K562 treated with DMSO at 1 percent for 4 hours (cell line): ENCODE measurements around the gene SPAG16. TPM values are rescaled to one million over a fixed set of nuclear protein-coding genes. Genes with fewer than 3 reads are reported as not detected.

ENCODE experiments used
- total RNA-seq: library from RNA; unstranded; fragments of 300-600 nt; gene quantifications from 2 replicates; pipeline ENCODE4 v1.2.3, GENCODE V29; 2022; ENCODE audit not compliant: insufficient read depth

Gene SPAG16
- total RNA-seq = 1.6 and 4.4 TPM in 2 replicates

DNA sequence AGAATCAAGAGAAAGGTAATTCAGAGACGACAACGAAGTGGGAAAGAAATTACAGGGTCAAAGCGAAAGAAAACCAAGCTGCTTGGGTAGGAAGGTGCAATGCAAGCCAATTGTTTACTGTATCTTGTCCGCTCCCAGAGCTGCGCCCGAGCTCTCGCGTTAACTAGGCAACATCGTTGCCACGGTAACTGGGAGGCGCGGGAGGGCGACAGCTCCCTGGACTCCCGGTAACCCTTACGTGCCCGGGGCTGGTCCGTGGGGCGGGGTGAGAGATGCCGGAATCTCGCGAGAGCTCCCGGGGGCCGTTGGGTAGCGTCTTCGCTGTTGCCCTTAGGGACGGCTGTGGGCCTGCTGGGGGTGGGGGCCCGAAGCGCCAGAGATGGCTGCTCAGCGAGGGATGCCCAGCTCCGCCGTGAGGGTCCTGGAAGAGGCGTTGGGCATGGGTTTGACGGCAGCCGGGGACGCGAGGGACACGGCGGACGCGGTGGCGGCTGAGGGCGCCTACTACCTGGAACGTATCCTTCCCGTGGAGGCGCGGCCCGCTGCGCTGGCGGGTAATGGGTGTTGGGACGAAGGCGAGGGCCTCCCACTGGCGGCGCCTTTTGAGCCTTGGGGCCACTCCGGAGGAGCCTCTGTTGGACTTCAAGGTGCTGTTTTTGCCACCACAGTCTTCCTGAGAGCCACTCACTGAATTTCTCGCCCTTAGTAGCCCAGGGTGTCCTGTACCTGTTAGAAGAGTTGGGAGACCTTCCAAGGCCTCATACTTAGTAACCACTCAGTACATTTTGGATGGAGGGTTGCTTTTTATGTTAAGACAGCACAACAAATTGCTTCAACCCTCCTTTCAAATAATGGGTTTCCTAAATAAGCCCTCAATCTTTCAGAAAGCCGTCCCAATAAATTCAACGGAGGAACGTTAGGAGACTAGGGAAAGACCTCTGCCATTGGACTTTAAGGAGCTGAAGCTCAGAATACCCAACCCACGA is at the start of gene SPAG16:
SPAG16 (plus strand) TSS at position 360 of the 986 bp plus-strand sequence.

GRCh38 chr2:214410918-214411554 is 1126.8 kb downstream of the SPAG16 start, which contains the start of gene VWC2L:
TSS of gene VWC2L (plus strand) at chr2:214411054. CDS start at chr2:214414194, 3,140 bp downstream.

Other genes with a start within 250 kb of the SPAG16 start
- not detected in 2 replicates for gene IKZF2, start 132.9 kb upstream of the SPAG16 start, total RNA-seq